ENCODE measurements around the gene CGN. TPM values are rescaled to one million over a fixed set of nuclear protein-coding genes. Genes with fewer than 3 reads are reported as not detected.
A peak's percentile ranks its signal among the peaks of the same experiment; 100 is the strongest.

CGN gene
- polyA plus RNA-seq, 1 donor = 145 TPM

- Histone ChIP-seq H3K4me3 (ENCODE audit: low read length) (no peak overlapping the region), H3K36me3 (ENCODE audit: control insufficient read depth, insufficient read depth, low read length) (peaks cover 62% of the 10 kb centered on the region), H3K27ac (ENCODE audit: low read length) (no peak overlapping the region), H3K9me3 (ENCODE audit: control insufficient read depth, low read depth, low read length) (no peaks in the 10 kb centered on the region), H3K4me1 (ENCODE audit: control insufficient read depth, insufficient read depth, low read length) (peaks cover 7% of the 10 kb centered on the region), H3K27me3 (ENCODE audit: control insufficient read depth, insufficient read depth, low read length) (no peaks in the 10 kb centered on the region)
- DNase-seq = no peak
- WGBS (ENCODE audit: insufficient coverage, low lambda C conversion rate) = no CpG with 5 or more reads among the region's 6 CpGs
Observed at GRCh38 chr1:151535326-151536271, 24.4 kb downstream of the CGN start.

GRCh38 chr1:151536499-151536898, 25.3 kb downstream of the CGN start:
- Histone ChIP-seq H3K27me3 (ENCODE audit: control insufficient read depth, insufficient read depth, low read length) (no peaks in the 10 kb centered on the region), H3K27ac (ENCODE audit: low read length) (no peak overlapping the region), H3K4me3 (ENCODE audit: low read length) (no peak overlapping the region), H3K9me3 (ENCODE audit: control insufficient read depth, low read depth, low read length) (no peaks in the 10 kb centered on the region), H3K4me1 (ENCODE audit: control insufficient read depth, insufficient read depth, low read length) (peaks cover 7% of the 10 kb centered on the region), H3K36me3 (ENCODE audit: control insufficient read depth, insufficient read depth, low read length) (peaks cover 53% of the 10 kb centered on the region)
- DNase-seq = no peak
- 100% methylated on average over 1 of the region's 7 CpGs for WGBS (ENCODE audit: insufficient coverage, low lambda C conversion rate)

GRCh38 chr1:151537112-151537511, 25.9 kb downstream of the CGN start:
- Histone ChIP-seq H3K4me1 (ENCODE audit: control insufficient read depth, insufficient read depth, low read length) (peaks cover 7% of the 10 kb centered on the region), H3K9me3 (ENCODE audit: control insufficient read depth, low read depth, low read length) (no peaks in the 10 kb centered on the region), H3K36me3 (ENCODE audit: control insufficient read depth, insufficient read depth, low read length) (peaks cover 52% of the 10 kb centered on the region), H3K4me3 (ENCODE audit: low read length) (no peak overlapping the region), H3K27me3 (ENCODE audit: control insufficient read depth, insufficient read depth, low read length) (no peaks in the 10 kb centered on the region), H3K27ac (ENCODE audit: low read length) (no peak overlapping the region)
- WGBS (ENCODE audit: insufficient coverage, low lambda C conversion rate) = no CpG with 5 or more reads among the region's 9 CpGs
- DNase-seq = no peak

- H3K27me3 ChIP-seq (ENCODE audit: control insufficient read depth, insufficient read depth, low read length) = no peaks in the 10 kb centered on the region
- peak; percentile 98 to 99 for DNase-seq
- H3K27ac ChIP-seq (ENCODE audit: low read length) = peak overlapping the region; percentile 97
- peaks cover 38% of the 10 kb centered on the region for H3K36me3 ChIP-seq (ENCODE audit: control insufficient read depth, insufficient read depth, low read length)
- H3K4me1 ChIP-seq (ENCODE audit: control insufficient read depth, insufficient read depth, low read length) = peaks cover 17% of the 10 kb centered on the region
- peak overlapping the region; percentile 89 for H3K4me3 ChIP-seq (ENCODE audit: low read length)
- no peaks in the 10 kb centered on the region for H3K9me3 ChIP-seq (ENCODE audit: control insufficient read depth, low read depth, low read length)
- WGBS (ENCODE audit: insufficient coverage, low lambda C conversion rate) = no CpG with 5 or more reads among the region's 7 CpGs
Observed at GRCh38 chr1:151539321-151540020, 28.3 kb downstream of the CGN start.

GRCh38 chr1:151540021-151540981, 29.1 kb downstream of the CGN start, which contains the start of gene TUFT1:
TUFT1 (plus strand) TSS chr1:151540309; CDS start chr1:151540367, 58 bp downstream.
- Histone ChIP-seq H3K4me1 (ENCODE audit: control insufficient read depth, insufficient read depth, low read length) (peaks cover 17% of the 10 kb centered on the region), H3K27me3 (ENCODE audit: control insufficient read depth, insufficient read depth, low read length) (no peaks in the 10 kb centered on the region), H3K4me3 (ENCODE audit: low read length) (peak within 1 kb of the TSS; percentile 89), H3K27ac (ENCODE audit: low read length) (peak within 1 kb of the TSS; percentile 97), H3K36me3 (ENCODE audit: control insufficient read depth, insufficient read depth, low read length) (peaks cover 29% of the 10 kb centered on the region), H3K9me3 (ENCODE audit: control insufficient read depth, low read depth, low read length) (no peaks in the 10 kb centered on the region)
- peak; percentile 94 to 97 for DNase-seq
- no CpG with 5 or more reads among the region's 70 CpGs for WGBS (ENCODE audit: insufficient coverage, low lambda C conversion rate)

- Histone ChIP-seq H3K9me3 (ENCODE audit: control insufficient read depth, low read depth, low read length) (no peaks in the 10 kb centered on the region), H3K27me3 (ENCODE audit: control insufficient read depth, insufficient read depth, low read length) (no peaks in the 10 kb centered on the region), H3K4me1 (ENCODE audit: control insufficient read depth, insufficient read depth, low read length) (peaks cover 17% of the 10 kb centered on the region), H3K27ac (ENCODE audit: low read length) (peak overlapping the region; percentile 97), H3K4me3 (ENCODE audit: low read length) (peak overlapping the region; percentile 89), H3K36me3 (ENCODE audit: control insufficient read depth, insufficient read depth, low read length) (peaks cover 22% of the 10 kb centered on the region)
- no CpG with 5 or more reads among the region's 13 CpGs for WGBS (ENCODE audit: insufficient coverage, low lambda C conversion rate)
- peak in 1 of 2 donors; percentile 66 for DNase-seq
Observed at GRCh38 chr1:151540982-151541377, 29.8 kb downstream of the CGN start.

- peak in 1 of 2 donors; percentile 56 for DNase-seq
- Histone ChIP-seq H3K4me3 (ENCODE audit: low read length) (peak overlapping the region; percentile 89), H3K27ac (ENCODE audit: low read length) (peak overlapping the region; percentile 97), H3K9me3 (ENCODE audit: control insufficient read depth, low read depth, low read length) (no peaks in the 10 kb centered on the region), H3K27me3 (ENCODE audit: control insufficient read depth, insufficient read depth, low read length) (no peaks in the 10 kb centered on the region), H3K36me3 (ENCODE audit: control insufficient read depth, insufficient read depth, low read length) (peaks cover 15% of the 10 kb centered on the region), H3K4me1 (ENCODE audit: control insufficient read depth, insufficient read depth, low read length) (peaks cover 20% of the 10 kb centered on the region)
- WGBS (ENCODE audit: insufficient coverage, low lambda C conversion rate) = 76% methylated on average over 4 of the region's 5 CpGs
Observed at GRCh38 chr1:151541752-151542151, 30.6 kb downstream of the CGN start.

- no CpG with 5 or more reads among the region's 3 CpGs for WGBS (ENCODE audit: insufficient coverage, low lambda C conversion rate)
- Histone ChIP-seq H3K4me1 (ENCODE audit: control insufficient read depth, insufficient read depth, low read length) (peaks cover 29% of the 10 kb centered on the region), H3K27ac (ENCODE audit: low read length) (peak overlapping the region; percentile 97), H3K9me3 (ENCODE audit: control insufficient read depth, low read depth, low read length) (no peaks in the 10 kb centered on the region), H3K27me3 (ENCODE audit: control insufficient read depth, insufficient read depth, low read length) (no peaks in the 10 kb centered on the region), H3K36me3 (ENCODE audit: control insufficient read depth, insufficient read depth, low read length) (peaks cover 7% of the 10 kb centered on the region), H3K4me3 (ENCODE audit: low read length) (peak overlapping the region; percentile 2)
- DNase-seq = peak; percentile 32 to 64
Observed at GRCh38 chr1:151542710-151543129, 31.5 kb downstream of the CGN start.

- H3K9me3 ChIP-seq (ENCODE audit: control insufficient read depth, low read depth, low read length) = no peaks in the 10 kb centered on the region
- H3K27me3 ChIP-seq (ENCODE audit: control insufficient read depth, insufficient read depth, low read length) = no peaks in the 10 kb centered on the region
- H3K4me3 ChIP-seq (ENCODE audit: low read length) = no peak overlapping the region
- H3K36me3 ChIP-seq (ENCODE audit: control insufficient read depth, insufficient read depth, low read length) = no peaks in the 10 kb centered on the region
- WGBS (ENCODE audit: insufficient coverage, low lambda C conversion rate) = no CpG with 5 or more reads among the region's 1 CpG
- no peak overlapping the region for H3K27ac ChIP-seq (ENCODE audit: low read length)
- DNase-seq = no peak
- peaks cover 42% of the 10 kb centered on the region for H3K4me1 ChIP-seq (ENCODE audit: control insufficient read depth, insufficient read depth, low read length)
Observed at GRCh38 chr1:151545542-151545941, 34.4 kb downstream of the CGN start.

All from large intestine (tissue), 3 donors.